K562 (cell line): Measurements from ENCODE around the gene THADA. TPM values are rescaled to one million over a fixed set of nuclear protein-coding genes. Genes with fewer than 3 reads are reported as not detected.
A peak's percentile ranks its signal among the peaks of the same experiment; 100 is the strongest.

ENCODE experiments used
- GATAD2A ChIP-seq: fragments of 450-650 bp; IDR thresholded peaks from 2 replicates; pipeline ENCODE4 v1.6.1; 2017
- MAFG ChIP-seq: fragments of 450-650 bp; conservative IDR thresholded peaks from 2 replicates; pipeline ENCODE4 v1.6.1; 2016; ENCODE audit warnings: missing genetic modification characterization, missing compliant biosample characterization
- MEF2D ChIP-seq: conservative IDR thresholded peaks from 2 replicates; pipeline ENCODE4 v1.6.1; 2016; ENCODE audit warnings: low read depth, missing genetic modification characterization, missing compliant biosample characterization
- PHTF2 ChIP-seq: fragments of 250-450 bp; sonication (Bioruptor Pico); IDR thresholded peaks from 2 replicates; pipeline ENCODE4 v1.5.0; 2021; ENCODE audit warnings: mild to moderate bottlenecking
- PPARD ChIP-seq: fragments of 250-450 bp; sonication (Bioruptor Pico); IDR thresholded peaks from 2 replicates; pipeline ENCODE4 v1.8.0; 2022; ENCODE audit warnings: inconsistent platforms, mild to moderate bottlenecking, moderate library complexity
- RBBP5 ChIP-seq: fragments of 200-600 bp; sonication (generic); IDR thresholded peaks from 2 replicates; pipeline ENCODE4 v1.6.1; 2012; ENCODE audit warnings: borderline replicate concordance, mild to moderate bottlenecking, low read length, control low read depth, inconsistent platforms; ENCODE audit not compliant: insufficient read depth, poor library complexity, severe bottlenecking
- RBFOX2 ChIP-seq: fragments of 200-400 bp; formaldehyde crosslinking; IDR thresholded peaks from 2 replicates; pipeline ENCODE4 v1.6.1; 2017; ENCODE audit warnings: low read depth, mild to moderate bottlenecking, low read length, moderate library complexity
- YBX1 ChIP-seq: fragments of 450-650 bp; IDR thresholded peaks from 2 replicates; pipeline ENCODE4 v1.7.1; 2016; ENCODE audit warnings: mild to moderate bottlenecking
- ZFP30 ChIP-seq: fragments of 250-450 bp; sonication (Bioruptor Pico); IDR thresholded peaks from 2 replicates; pipeline ENCODE4 v1.8.0; 2022; ENCODE audit warnings: moderate library complexity, mild to moderate bottlenecking, inconsistent platforms, borderline replicate concordance
- ZKSCAN3 ChIP-seq: fragments of 250-450 bp; sonication (Bioruptor Pico); IDR thresholded peaks from 2 replicates; pipeline ENCODE4 v1.4.0; 2020
- ZNF140 ChIP-seq: fragments of 250-450 bp; sonication (Bioruptor Pico); IDR thresholded peaks from 2 replicates; pipeline ENCODE4 v1.8.0; 2021; ENCODE audit warnings: moderate library complexity, mild to moderate bottlenecking, inconsistent platforms
- ZNF165 ChIP-seq: fragments of 250-450 bp; sonication (Bioruptor Pico); IDR thresholded peaks from 2 replicates; pipeline ENCODE4 v1.4.0; 2020; ENCODE audit warnings: borderline replicate concordance
- ZNF239 ChIP-seq: fragments of 250-450 bp; sonication (Bioruptor Pico); IDR thresholded peaks from 2 replicates; pipeline ENCODE4 v1.4.0; 2020; ENCODE audit warnings: mild to moderate bottlenecking
- ZNF444 ChIP-seq: fragments of 250-450 bp; sonication (Bioruptor Pico); IDR thresholded peaks from 2 replicates; pipeline ENCODE4 v1.4.0; 2020; ENCODE audit warnings: mild to moderate bottlenecking, moderate library complexity
- ZNF584 ChIP-seq: fragments of 200-800 bp; sonication (Bioruptor generic); IDR thresholded peaks from 2 replicates; pipeline ENCODE4 v1.6.1; 2016; ENCODE audit warnings: low read depth, mild to moderate bottlenecking, missing genetic modification characterization, missing compliant biosample characterization
- polyA plus RNA-seq, 8 experiments: library from polyadenylated mRNA; depleted of rRNA in 4 of 8; stranded (reverse) in 5 of 8; unstranded in 3 of 8; fragments of >200 nt; fragmentation: Nextera tagmentation in 2 of 8; fragmentation: Illumina TruSeq in 1 of 8; extraction: Ambion mirVana in 2 of 8; extraction: Trizol in 1 of 8; gene quantifications; 2 replicates each; pipeline versions ENCODE4 v1.2.1 to v1.2.3, GENCODE V29; 2011 to 2014; ENCODE audit warnings: inconsistent platforms in 1 of 8, missing spikeins in 1 of 8
- total RNA-seq, 7 experiments: library from RNA; depleted of rRNA in 6 of 7; stranded (reverse); fragments of >200 nt in 6 of 7; fragmentation: Illumina TruSeq in 2 of 7; extraction: Trizol in 2 of 7; gene quantifications; 2 replicates each; pipeline versions ENCODE4 v1.2.1 to v1.2.3, GENCODE V29; 2011 to 2021; ENCODE audit warnings: low replicate concordance in 1 of 7
- TF ChIP-seq, protein P1 (sequence below), 3 experiments: fragments of 200-800 bp in 1 of 3; fragments of 250-450 bp in 1 of 3; fragments of 450-650 bp in 1 of 3; sonication (Bioruptor Pico) in 1 of 3; sonication (Bioruptor generic) in 1 of 3; formaldehyde crosslinking in 1 of 3; IDR thresholded peaks; 2 replicates each; pipeline versions ENCODE4 v1.6.1 to v1.8.0; 2016 to 2022; ENCODE audit warnings: mild to moderate bottlenecking in 2 of 3, missing genetic modification characterization in 2 of 3, missing compliant biosample characterization in 1 of 3, moderate library complexity in 1 of 3
- TF ChIP-seq, protein P2 (sequence below): fragments of 450-650 bp; formaldehyde crosslinking; IDR thresholded peaks from 2 replicates; pipeline ENCODE4 v1.4.0; 2022; ENCODE audit warnings: missing genetic modification characterization
- TF ChIP-seq, protein P3 (sequence below): fragments of 450-650 bp; IDR thresholded peaks from 2 replicates; pipeline ENCODE4 v1.6.1; 2016; ENCODE audit warnings: low read depth, mild to moderate bottlenecking, moderate library complexity

The THADA gene
- total and polyA plus RNA-seq, 9 of the 15 experiments (the other 6 are each of a cell fraction or from before 2014, with no cell fraction given), result 17.8 to 34.7 (median 31.9) TPM

DNA sequence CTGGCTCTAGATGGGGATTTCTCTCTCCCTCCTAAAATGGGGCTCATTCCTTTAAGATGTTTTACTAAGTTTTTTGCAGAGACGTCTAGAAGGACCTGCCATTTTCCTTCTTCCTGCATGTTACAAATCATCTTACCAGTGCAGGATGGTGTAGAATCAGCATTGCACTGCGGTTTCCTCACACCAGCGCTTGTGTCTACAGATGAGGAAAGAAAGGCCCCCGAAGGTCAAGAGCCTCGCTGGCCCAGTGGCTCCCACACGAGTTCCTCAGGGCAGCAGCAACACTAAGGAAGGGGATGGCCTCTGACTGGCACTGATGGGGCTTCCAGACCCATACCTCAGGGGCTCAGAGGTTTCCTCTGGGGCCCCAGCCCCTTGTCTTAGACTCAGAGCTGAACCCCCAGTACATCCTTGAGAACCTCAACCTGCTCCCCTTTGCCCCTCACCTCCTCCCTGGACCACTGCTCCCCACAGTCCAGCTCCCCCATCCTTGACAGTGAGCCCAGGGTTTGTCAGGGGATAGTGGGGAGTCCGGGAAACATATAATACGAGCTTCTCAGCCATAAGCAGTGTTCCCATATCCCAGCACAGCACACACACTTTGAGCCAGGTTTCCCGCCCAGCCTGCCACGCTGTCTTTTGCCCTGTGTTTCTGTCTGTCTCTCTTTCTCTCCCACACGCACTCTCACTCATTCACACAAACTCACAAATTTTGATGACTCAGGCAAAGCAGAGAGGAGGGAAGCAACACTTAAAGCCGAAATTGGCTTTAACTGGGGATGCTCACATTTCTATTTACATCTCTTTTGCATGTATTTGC lies 398.9 kb downstream of the THADA start (continued):
- TF ChIP-seq, protein P1, sequence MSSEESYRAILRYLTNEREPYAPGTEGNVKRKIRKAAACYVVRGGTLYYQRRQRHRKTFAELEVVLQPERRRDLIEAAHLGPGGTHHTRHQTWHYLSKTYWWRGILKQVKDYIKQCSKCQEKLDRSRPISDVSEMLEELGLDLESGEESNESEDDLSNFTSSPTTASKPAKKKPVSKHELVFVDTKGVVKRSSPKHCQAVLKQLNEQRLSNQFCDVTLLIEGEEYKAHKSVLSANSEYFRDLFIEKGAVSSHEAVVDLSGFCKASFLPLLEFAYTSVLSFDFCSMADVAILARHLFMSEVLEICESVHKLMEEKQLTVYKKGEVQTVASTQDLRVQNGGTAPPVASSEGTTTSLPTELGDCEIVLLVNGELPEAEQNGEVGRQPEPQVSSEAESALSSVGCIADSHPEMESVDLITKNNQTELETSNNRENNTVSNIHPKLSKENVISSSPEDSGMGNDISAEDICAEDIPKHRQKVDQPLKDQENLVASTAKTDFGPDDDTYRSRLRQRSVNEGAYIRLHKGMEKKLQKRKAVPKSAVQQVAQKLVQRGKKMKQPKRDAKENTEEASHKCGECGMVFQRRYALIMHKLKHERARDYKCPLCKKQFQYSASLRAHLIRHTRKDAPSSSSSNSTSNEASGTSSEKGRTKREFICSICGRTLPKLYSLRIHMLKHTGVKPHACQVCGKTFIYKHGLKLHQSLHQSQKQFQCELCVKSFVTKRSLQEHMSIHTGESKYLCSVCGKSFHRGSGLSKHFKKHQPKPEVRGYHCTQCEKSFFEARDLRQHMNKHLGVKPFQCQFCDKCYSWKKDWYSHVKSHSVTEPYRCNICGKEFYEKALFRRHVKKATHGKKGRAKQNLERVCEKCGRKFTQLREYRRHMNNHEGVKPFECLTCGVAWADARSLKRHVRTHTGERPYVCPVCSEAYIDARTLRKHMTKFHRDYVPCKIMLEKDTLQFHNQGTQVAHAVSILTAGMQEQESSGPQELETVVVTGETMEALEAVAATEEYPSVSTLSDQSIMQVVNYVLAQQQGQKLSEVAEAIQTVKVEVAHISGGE (CRISPR knock-in tag; IDR thresholded peaks at IDR 0.05), result no peak
- TF ChIP-seq RBBP5 (no peak), PPARD (CRISPR knock-in tag) (no peak), ZNF444 (no peak), MAFG (tag) (peak; percentile 94), ZKSCAN3 (CRISPR knock-in tag) (no peak), ZFP30 (CRISPR knock-in tag) (no peak), YBX1 (no peak), ZNF239 (CRISPR knock-in tag) (no peak), ZNF165 (no peak), PHTF2 (CRISPR knock-in tag) (no peak), GATAD2A (0 out of 2 replicates have a peak, but pooled peaks have one; percentile 20), ZNF584 (CRISPR knock-in tag) (no peak), RBFOX2 (no peak), MEF2D (tag) (no peak), ZNF140 (CRISPR knock-in tag) (no peak)
- TF ChIP-seq, protein P2, sequence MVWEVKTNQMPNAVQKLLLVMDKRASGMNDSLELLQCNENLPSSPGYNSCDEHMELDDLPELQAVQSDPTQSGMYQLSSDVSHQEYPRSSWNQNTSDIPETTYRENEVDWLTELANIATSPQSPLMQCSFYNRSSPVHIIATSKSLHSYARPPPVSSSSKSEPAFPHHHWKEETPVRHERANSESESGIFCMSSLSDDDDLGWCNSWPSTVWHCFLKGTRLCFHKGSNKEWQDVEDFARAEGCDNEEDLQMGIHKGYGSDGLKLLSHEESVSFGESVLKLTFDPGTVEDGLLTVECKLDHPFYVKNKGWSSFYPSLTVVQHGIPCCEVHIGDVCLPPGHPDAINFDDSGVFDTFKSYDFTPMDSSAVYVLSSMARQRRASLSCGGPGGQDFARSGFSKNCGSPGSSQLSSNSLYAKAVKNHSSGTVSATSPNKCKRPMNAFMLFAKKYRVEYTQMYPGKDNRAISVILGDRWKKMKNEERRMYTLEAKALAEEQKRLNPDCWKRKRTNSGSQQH (CRISPR knock-in tag), result no peak
- TF ChIP-seq, protein P3, sequence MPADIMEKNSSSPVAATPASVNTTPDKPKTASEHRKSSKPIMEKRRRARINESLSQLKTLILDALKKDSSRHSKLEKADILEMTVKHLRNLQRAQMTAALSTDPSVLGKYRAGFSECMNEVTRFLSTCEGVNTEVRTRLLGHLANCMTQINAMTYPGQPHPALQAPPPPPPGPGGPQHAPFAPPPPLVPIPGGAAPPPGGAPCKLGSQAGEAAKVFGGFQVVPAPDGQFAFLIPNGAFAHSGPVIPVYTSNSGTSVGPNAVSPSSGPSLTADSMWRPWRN, result no peak
